Right lobe of liver (tissue), 4 donors: ENCODE results near the gene SUGCT.

ENCODE experiments used
- POLR2A ChIP-seq: fragments of 450-650 bp; IDR thresholded peaks from one replicate; pipeline ENCODE4 v1.6.1; 2017; ENCODE audit warnings: antibody characterized with exemption, mild to moderate bottlenecking
- TF ChIP-seq, protein P1 (sequence below), 4 donors: fragments of 200-600 bp in 3 of 4; fragments of 450-650 bp in 1 of 4; IDR thresholded peaks; one replicate each; pipeline versions ENCODE4 v1.5.1 to v1.8.0; 2016 to 2022; ENCODE audit warnings: antibody characterized with exemption in 4 of 4, mild to moderate bottlenecking in 2 of 4
- donor health status: DM: no; HTN: no; CAD: no.
- donor health status: DM: no; HTN: no; CAD: no.
- donor health status: DM: no; HTN: yes; CAD: no.

DNA sequence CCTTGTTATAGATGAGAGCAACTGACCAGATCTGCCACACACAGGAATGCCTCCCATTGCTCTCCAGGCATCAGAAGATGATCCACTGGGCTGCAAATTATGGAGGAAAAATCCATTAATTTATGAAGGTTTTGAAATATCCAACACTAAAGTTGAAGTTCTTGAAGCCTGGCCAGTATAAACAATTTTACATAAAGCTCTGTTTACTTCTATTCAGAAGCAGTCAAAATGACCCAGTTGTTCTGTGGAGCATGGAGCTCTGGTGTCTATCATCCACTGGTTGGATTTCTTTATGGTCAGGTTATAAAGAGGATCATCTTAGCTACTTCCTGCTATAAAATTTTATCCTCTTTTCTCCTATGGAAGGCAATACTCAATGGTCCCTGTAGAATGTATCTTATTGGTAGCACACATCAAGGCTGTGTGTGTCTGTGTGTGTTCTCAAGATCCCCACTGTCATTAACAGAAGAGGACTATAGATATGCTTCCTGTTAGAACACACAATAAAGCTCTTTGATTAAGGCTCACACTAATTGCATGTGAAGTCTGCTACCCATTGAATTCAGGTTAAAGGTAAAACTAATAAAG is 747.4 kb downstream of the SUGCT start:
- no peak for TF ChIP-seq POLR2A
- TF ChIP-seq, protein P1, sequence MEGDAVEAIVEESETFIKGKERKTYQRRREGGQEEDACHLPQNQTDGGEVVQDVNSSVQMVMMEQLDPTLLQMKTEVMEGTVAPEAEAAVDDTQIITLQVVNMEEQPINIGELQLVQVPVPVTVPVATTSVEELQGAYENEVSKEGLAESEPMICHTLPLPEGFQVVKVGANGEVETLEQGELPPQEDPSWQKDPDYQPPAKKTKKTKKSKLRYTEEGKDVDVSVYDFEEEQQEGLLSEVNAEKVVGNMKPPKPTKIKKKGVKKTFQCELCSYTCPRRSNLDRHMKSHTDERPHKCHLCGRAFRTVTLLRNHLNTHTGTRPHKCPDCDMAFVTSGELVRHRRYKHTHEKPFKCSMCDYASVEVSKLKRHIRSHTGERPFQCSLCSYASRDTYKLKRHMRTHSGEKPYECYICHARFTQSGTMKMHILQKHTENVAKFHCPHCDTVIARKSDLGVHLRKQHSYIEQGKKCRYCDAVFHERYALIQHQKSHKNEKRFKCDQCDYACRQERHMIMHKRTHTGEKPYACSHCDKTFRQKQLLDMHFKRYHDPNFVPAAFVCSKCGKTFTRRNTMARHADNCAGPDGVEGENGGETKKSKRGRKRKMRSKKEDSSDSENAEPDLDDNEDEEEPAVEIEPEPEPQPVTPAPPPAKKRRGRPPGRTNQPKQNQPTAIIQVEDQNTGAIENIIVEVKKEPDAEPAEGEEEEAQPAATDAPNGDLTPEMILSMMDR (IDR thresholded peaks at IDR 0.05): no peak
